ENCODE data around the gene PCDHGA3. TPM values are rescaled to one million over a fixed set of nuclear protein-coding genes. Genes with fewer than 3 reads are reported as not detected.
"Not testable (repeated sequence)": the region's sequence is repeated elsewhere in the genome, so short reads cannot be mapped to it uniquely, and the experiment has no call there.

Gene PCDHGA3
- polyA plus RNA-seq, 3 donors, result 3.1 to 4.2 (median 3.6) TPM

- DNase-seq (ENCODE audit: extremely low read depth in 1 of 11, low read depth in 9 of 11, low spot score in 4 of 11), result no peak
Measured at GRCh38 chr5:141371572-141372475, 28.2 kb downstream of the PCDHGA3 start.

GRCh38 chr5:141373673-141374317 lies 30.2 kb downstream of the PCDHGA3 start, which contains the start of gene PCDHGA6:
Gene PCDHGA6, plus strand, starts transcription at chr5:141373891. Its CDS starts 193 bp downstream, at chr5:141374084.
- DNase-seq (ENCODE audit: extremely low read depth in 1 of 11, low read depth in 9 of 11, low spot score in 4 of 11), result no peak

GRCh38 chr5:141374627-141375026 lies 31.0 kb downstream of the PCDHGA3 start:
- no peak for DNase-seq (ENCODE audit: extremely low read depth in 1 of 11, low read depth in 9 of 11, low spot score in 4 of 11)

GRCh38 chr5:141375444-141376155 lies 32.0 kb downstream of the PCDHGA3 start:
- not testable (repeated sequence) for DNase-seq (ENCODE audit: extremely low read depth in 1 of 11, low read depth in 9 of 11, low spot score in 4 of 11)

- DNase-seq (ENCODE audit: extremely low read depth in 1 of 11, low read depth in 9 of 11, low spot score in 4 of 11), result no peak
Measured at GRCh38 chr5:141382469-141383294, 39.1 kb downstream of the PCDHGA3 start, which contains the start of gene PCDHGA7. Gene PCDHGA7, plus strand, starts transcription at chr5:141382742. Its CDS starts 158 bp downstream, at chr5:141382900.

GRCh38 chr5:141383345-141383744 lies 39.7 kb downstream of the PCDHGA3 start:
- DNase-seq (ENCODE audit: extremely low read depth in 1 of 11, low read depth in 9 of 11, low spot score in 4 of 11), result no peak

GRCh38 chr5:141384471-141385267 lies 41.0 kb downstream of the PCDHGA3 start:
- DNase-seq (ENCODE audit: extremely low read depth in 1 of 11, low read depth in 9 of 11, low spot score in 4 of 11), result no peak

GRCh38 chr5:141387557-141388311 lies 44.1 kb downstream of the PCDHGA3 start, which contains the start of gene PCDHGB4:
Gene PCDHGB4, plus strand, starts transcription at chr5:141387698. Its CDS starts 187 bp downstream, at chr5:141387885.
- not testable (repeated sequence) for DNase-seq (ENCODE audit: extremely low read depth in 1 of 11, low read depth in 9 of 11, low spot score in 4 of 11)

- no peak for DNase-seq (ENCODE audit: extremely low read depth in 1 of 11, low read depth in 9 of 11, low spot score in 4 of 11)
Measured at GRCh38 chr5:141388661-141389060, 45.0 kb downstream of the PCDHGA3 start.

- no peak for DNase-seq (ENCODE audit: extremely low read depth in 1 of 11, low read depth in 9 of 11, low spot score in 4 of 11)
Measured at GRCh38 chr5:141389153-141390042, 45.8 kb downstream of the PCDHGA3 start.

- DNase-seq (ENCODE audit: extremely low read depth in 1 of 11, low read depth in 9 of 11, low spot score in 4 of 11), result no peak
Measured at GRCh38 chr5:141392429-141393198, 49.0 kb downstream of the PCDHGA3 start, which contains the start of gene PCDHGA8. Gene PCDHGA8, plus strand, starts transcription at chr5:141392633. Its CDS starts 181 bp downstream, at chr5:141392814.

- DNase-seq (ENCODE audit: extremely low read depth in 1 of 11, low read depth in 9 of 11, low spot score in 4 of 11), result no peak
Measured at GRCh38 chr5:141393267-141393666, 49.6 kb downstream of the PCDHGA3 start.

- DNase-seq (ENCODE audit: extremely low read depth in 1 of 11, low read depth in 9 of 11, low spot score in 4 of 11), result not testable (repeated sequence)
Measured at GRCh38 chr5:141394401-141395187, 51.0 kb downstream of the PCDHGA3 start.
